Measurements from ENCODE around the gene CATSPER3.
"Not testable (repeated sequence)": the region's sequence is repeated elsewhere in the genome, so short reads cannot be mapped to it uniquely, and the experiment has no call there.

The CATSPER3 gene

GRCh38 chr5:134975078-134975715 lies 7.5 kb downstream of the CATSPER3 start:
- no peak for DNase-seq

GRCh38 chr5:134975843-134976242 lies 8.1 kb downstream of the CATSPER3 start:
- DNase-seq = no peak

GRCh38 chr5:134976841-134977240 lies 9.1 kb downstream of the CATSPER3 start:
- DNase-seq = no peak

GRCh38 chr5:134979416-134979815 lies 11.7 kb downstream of the CATSPER3 start:
- no peak for DNase-seq

- no peak for DNase-seq
These were observed 14.5 kb downstream of the CATSPER3 start for GRCh38 chr5:134982230-134982629.

- DNase-seq = no peak
These were observed 21.6 kb downstream of the CATSPER3 start for GRCh38 chr5:134989266-134989830.

GRCh38 chr5:134990183-134990582 lies 22.5 kb downstream of the CATSPER3 start:
- not testable (repeated sequence) for DNase-seq

- no peak for DNase-seq
These were observed 24.4 kb downstream of the CATSPER3 start for GRCh38 chr5:134992148-134992547.

- DNase-seq = no peak
These were observed 25.5 kb downstream of the CATSPER3 start for GRCh38 chr5:134993161-134993560.

- DNase-seq = no peak
These were observed 27.0 kb downstream of the CATSPER3 start for GRCh38 chr5:134994560-134995156.

GRCh38 chr5:134995850-134996402 lies 28.2 kb downstream of the CATSPER3 start:
- no peak for DNase-seq

- no peak for DNase-seq
These were observed 29.3 kb downstream of the CATSPER3 start for GRCh38 chr5:134997015-134997414.

- not testable (repeated sequence) for DNase-seq
These were observed 30.4 kb downstream of the CATSPER3 start for GRCh38 chr5:134998068-134998467.

- DNase-seq = no peak
These were observed 36.7 kb downstream of the CATSPER3 start for GRCh38 chr5:135004376-135004775.

GRCh38 chr5:135005076-135005475 lies 37.4 kb downstream of the CATSPER3 start:
- DNase-seq = no peak

GRCh38 chr5:135007305-135007704 lies 39.6 kb downstream of the CATSPER3 start:
- no peak for DNase-seq

- DNase-seq = no peak
These were observed 40.1 kb downstream of the CATSPER3 start for GRCh38 chr5:135007749-135008363.

GRCh38 chr5:135008556-135008955 lies 40.8 kb downstream of the CATSPER3 start:
- no peak for DNase-seq

GRCh38 chr5:135008981-135009735 lies 41.5 kb downstream of the CATSPER3 start:
- no peak for DNase-seq

- DNase-seq = no peak
These were observed 42.2 kb downstream of the CATSPER3 start for GRCh38 chr5:135009736-135010501.

GRCh38 chr5:135010502-135011354 lies 43.0 kb downstream of the CATSPER3 start:
- no peak for DNase-seq

Measured in activated gamma-delta T cell (primary cell).